Glutamatergic neuron (in vitro differentiated cells): ENCODE measurements around the gene ERBB3. TPM values are rescaled to one million over a fixed set of nuclear protein-coding genes. Genes with fewer than 3 reads are reported as not detected.

Experiments used
- DNase-seq: peaks from one replicate; pipeline ENCODE4 v3.0.0; 2022
- H3K27ac Mint-ChIP-seq: one replicate; pipeline ENCODE4 v1.8.0; 2020; ENCODE audit warnings: mild to moderate bottlenecking, mixed read lengths, inconsistent platforms; ENCODE audit not compliant: unreplicated experiment
- H3K27me3 Mint-ChIP-seq: one replicate; pipeline ENCODE4 v1.8.0; 2020; ENCODE audit warnings: mild to moderate bottlenecking, moderate library complexity, mixed read lengths, inconsistent platforms; ENCODE audit not compliant: unreplicated experiment
- H3K36me3 Mint-ChIP-seq: one replicate; pipeline ENCODE4 v1.8.0; 2020; ENCODE audit warnings: mild to moderate bottlenecking, mixed read lengths, inconsistent platforms; ENCODE audit not compliant: unreplicated experiment
- H3K4me1 Mint-ChIP-seq: one replicate; pipeline ENCODE4 v1.8.0; 2020; ENCODE audit warnings: mild to moderate bottlenecking, low read depth, mixed read lengths, inconsistent platforms; ENCODE audit not compliant: unreplicated experiment
- H3K4me3 Mint-ChIP-seq: one replicate; pipeline ENCODE4 v1.8.0; 2020; ENCODE audit warnings: mild to moderate bottlenecking, mixed read lengths, inconsistent platforms; ENCODE audit not compliant: unreplicated experiment
- H3K9me3 Mint-ChIP-seq: one replicate; pipeline ENCODE4 v1.8.0; 2020; ENCODE audit warnings: mild to moderate bottlenecking, moderate library complexity, mixed read lengths, inconsistent platforms; ENCODE audit not compliant: unreplicated experiment
- total RNA-seq: library from RNA; stranded (reverse); fragmentation: NEBNext Ultra II Directional; extraction: Animal tissue kit (Norgen Biotek cat#: 25700); gene quantifications from one replicate; pipeline ENCODE4 v1.2.1, GENCODE V29; 2021; ENCODE audit not compliant: unreplicated experiment
- TF ChIP-seq, protein P1 (sequence below): fragments of 200-600 bp; sonication (generic); IDR thresholded peaks from one replicate; pipeline ENCODE4 v1.5.0; 2021; ENCODE audit not compliant: partially characterized antibody, unreplicated experiment

ERBB3 gene
- total RNA-seq, 1 donor from 2014 or later: 33.7 TPM

DNA sequence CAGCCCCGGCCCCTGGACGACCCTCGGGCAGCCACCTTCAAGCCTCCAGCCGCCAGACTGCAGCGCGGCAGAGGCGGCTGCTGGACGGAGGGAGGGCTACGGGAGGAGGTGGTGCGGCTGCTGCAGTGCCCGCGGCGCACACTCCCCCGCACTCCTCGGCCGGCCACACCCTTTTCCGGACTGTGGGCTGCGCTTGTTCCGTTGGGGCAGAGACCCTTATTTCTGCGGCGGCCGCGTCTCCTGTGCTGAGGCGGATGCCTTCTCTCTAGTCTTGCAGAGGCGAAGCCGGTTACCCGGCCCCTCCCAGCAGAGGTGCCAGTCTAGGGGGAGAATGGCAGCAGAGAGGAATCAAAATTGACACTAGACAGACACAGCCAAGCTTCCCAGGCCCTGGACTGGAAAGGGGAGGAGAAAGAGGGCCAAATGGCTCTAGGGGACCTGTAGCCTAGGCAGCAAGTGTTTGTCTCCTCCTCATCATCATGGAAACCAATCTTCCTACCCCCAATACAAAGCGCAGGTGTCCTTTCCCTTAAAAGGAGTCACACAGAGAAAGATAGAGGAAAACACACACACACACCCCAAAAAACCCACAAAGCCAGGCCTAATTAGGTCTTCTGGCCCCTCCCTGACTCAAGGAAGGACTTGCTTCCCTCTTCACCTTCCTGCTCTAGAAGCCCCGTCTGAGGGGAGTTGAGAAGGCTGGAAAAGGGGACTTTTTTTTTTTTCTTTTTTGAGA is 49.4 kb downstream of the ERBB3 start:
- peak overlapping the region; percentile 99 for H3K4me3 Mint-ChIP-seq

DNA sequence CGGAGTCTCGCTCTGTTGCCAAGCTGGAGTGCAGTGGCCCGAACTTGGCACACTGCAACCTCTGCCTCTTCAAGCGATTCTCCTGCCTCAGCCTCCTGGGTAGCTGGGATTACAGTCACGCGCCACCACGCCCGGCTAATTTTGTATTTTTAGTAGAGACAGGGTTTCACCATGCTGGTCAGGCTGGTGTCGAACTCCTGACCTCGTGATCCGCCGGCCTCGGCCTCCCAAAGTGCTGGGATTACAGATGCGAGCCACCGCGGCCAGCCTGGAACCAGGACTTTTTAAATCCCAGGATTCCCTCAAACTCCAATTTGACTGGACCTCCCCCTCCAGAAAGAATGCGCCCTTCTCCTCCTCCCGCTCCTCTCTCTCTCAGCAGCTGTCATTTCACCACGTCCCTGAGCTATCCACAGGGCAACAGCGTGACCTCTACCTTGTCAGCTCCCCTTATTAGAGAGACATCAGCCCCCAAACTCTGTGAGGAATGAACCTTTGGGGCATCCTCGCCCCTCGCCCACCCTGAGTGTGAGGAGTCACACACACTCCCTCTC is 50.1 kb downstream of the ERBB3 start:
- H3K27me3 Mint-ChIP-seq: peaks cover 15% of the 10 kb centered on the region
- H3K27ac Mint-ChIP-seq: peak overlapping the region; percentile 38

More for the DNA sequence above, 49.4 kb downstream of the ERBB3 start:
- Mint-ChIP-seq H3K27ac (peak overlapping the region; percentile 95), H3K27me3 (peaks cover 15% of the 10 kb centered on the region), H3K4me1 (peaks cover 15% of the 10 kb centered on the region), H3K9me3 (peaks cover 12% of the 10 kb centered on the region), H3K36me3 (no peaks in the 10 kb centered on the region)
- DNase-seq: peak; percentile 70
- TF ChIP-seq, protein P1, sequence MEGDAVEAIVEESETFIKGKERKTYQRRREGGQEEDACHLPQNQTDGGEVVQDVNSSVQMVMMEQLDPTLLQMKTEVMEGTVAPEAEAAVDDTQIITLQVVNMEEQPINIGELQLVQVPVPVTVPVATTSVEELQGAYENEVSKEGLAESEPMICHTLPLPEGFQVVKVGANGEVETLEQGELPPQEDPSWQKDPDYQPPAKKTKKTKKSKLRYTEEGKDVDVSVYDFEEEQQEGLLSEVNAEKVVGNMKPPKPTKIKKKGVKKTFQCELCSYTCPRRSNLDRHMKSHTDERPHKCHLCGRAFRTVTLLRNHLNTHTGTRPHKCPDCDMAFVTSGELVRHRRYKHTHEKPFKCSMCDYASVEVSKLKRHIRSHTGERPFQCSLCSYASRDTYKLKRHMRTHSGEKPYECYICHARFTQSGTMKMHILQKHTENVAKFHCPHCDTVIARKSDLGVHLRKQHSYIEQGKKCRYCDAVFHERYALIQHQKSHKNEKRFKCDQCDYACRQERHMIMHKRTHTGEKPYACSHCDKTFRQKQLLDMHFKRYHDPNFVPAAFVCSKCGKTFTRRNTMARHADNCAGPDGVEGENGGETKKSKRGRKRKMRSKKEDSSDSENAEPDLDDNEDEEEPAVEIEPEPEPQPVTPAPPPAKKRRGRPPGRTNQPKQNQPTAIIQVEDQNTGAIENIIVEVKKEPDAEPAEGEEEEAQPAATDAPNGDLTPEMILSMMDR: no peak

DNA sequence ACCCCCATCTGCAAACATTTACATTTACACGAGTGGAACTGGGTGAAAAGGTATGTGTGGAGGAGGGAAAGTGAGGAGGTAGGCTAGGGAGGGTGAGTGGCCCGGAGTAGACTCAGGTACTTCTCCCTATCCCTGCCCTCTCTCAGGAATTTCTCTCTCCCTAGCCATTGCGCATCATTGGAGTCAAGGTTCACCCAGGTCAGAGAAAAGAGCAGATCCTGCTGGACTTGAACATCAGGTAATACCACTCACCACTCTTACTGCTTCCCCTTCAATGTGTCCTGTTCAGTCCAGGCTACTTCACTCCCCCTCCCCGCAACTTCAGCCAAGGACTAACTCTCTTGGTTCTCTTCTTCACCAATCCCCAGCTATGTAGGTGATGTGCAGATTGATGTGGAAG is 50.9 kb downstream of the ERBB3 start:
- H3K27me3 Mint-ChIP-seq: peaks cover 15% of the 10 kb centered on the region
- peaks cover under 1% of the 10 kb centered on the region for H3K36me3 Mint-ChIP-seq
- peaks cover 15% of the 10 kb centered on the region for H3K4me1 Mint-ChIP-seq
- H3K4me3 Mint-ChIP-seq: peak overlapping the region; percentile 99
- H3K9me3 Mint-ChIP-seq: peaks cover 12% of the 10 kb centered on the region
- TF ChIP-seq, protein P1: no peak
- no peak overlapping the region for H3K27ac Mint-ChIP-seq
- no peak for DNase-seq

More for the DNA sequence above, 50.1 kb downstream of the ERBB3 start:
- H3K4me3 Mint-ChIP-seq: peak overlapping the region; percentile 99
- H3K36me3 Mint-ChIP-seq: no peaks in the 10 kb centered on the region
- TF ChIP-seq, protein P1: no peak
- peaks cover 12% of the 10 kb centered on the region for H3K9me3 Mint-ChIP-seq
- H3K4me1 Mint-ChIP-seq: peaks cover 15% of the 10 kb centered on the region
- DNase-seq: no peak

DNA sequence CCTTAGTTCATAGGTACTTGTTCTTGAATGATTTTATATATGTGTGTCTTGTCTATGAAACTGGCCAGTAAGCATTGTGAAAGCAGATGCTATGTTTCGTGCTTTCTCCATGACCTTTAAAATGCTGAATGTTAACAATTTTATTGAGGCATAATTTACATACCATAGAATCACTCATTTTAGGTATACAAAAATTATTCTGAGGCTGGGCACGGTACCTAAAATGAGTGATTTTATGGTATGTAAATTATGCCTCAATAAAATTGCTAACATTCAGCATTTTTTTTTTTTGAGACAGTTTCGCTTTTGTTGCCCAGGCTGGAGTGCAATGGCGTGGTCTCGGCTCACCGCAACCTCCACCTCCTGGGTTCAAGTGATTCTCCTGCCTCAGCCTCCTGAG is 54.9 kb downstream of the ERBB3 start:
- H3K27me3 Mint-ChIP-seq: peaks cover 4% of the 10 kb centered on the region
- no peak for DNase-seq
- H3K9me3 Mint-ChIP-seq: no peaks in the 10 kb centered on the region
- H3K27ac Mint-ChIP-seq: no peak overlapping the region
- TF ChIP-seq, protein P1: no peak
- H3K4me1 Mint-ChIP-seq: peaks cover 3% of the 10 kb centered on the region
- peaks cover 4% of the 10 kb centered on the region for H3K36me3 Mint-ChIP-seq
- no peak overlapping the region for H3K4me3 Mint-ChIP-seq
